GM19351 (cell line): ENCODE data around the gene HS6ST1.
"Not testable (repeated sequence)": the region's sequence is repeated elsewhere in the genome, so short reads cannot be mapped to it uniquely, and the experiment has no call there.

Source experiments
- ATAC-seq: cut with Tn5 transposase; IDR thresholded peaks from one replicate; pipeline ENCODE4 v1.9.1; 2021; ENCODE audit warnings: mild to moderate bottlenecking, moderate library complexity; ENCODE audit not compliant: unreplicated experiment

Gene HS6ST1

DNA sequence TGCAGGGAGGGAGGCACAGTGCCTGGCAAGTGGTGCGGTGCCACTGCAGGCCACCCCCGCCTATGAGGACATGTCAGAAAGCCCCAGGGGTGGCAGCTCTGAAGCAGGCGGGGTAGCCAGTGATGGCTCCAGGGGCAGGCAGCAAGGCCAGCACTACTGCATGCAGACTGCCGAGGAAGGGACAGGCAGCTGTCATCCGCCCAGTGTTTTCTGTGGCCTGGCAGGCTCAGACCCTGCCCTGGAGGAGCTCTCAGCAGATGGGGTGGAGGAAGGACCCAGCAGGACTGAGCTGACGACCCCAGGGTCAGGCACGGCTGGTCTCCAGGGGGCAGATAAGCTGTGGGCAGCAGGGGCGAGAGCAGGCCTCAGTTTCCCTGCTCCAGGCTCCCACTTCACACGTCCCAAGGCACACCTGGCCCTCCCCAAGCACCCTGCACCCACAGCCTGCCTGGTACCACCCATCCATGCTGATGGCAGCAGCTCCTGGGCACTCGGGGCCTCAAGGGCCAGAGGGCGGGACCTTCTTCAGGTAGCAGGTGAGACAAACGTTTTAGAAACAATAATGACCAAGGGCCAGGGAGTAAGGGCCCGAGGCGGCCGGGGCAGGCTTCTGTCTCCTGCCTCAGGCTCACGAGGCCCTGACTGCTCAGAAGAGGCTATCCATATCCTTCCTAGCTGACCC, 48.5 kb downstream of the HS6ST1 start:
- no peak for ATAC-seq

DNA sequence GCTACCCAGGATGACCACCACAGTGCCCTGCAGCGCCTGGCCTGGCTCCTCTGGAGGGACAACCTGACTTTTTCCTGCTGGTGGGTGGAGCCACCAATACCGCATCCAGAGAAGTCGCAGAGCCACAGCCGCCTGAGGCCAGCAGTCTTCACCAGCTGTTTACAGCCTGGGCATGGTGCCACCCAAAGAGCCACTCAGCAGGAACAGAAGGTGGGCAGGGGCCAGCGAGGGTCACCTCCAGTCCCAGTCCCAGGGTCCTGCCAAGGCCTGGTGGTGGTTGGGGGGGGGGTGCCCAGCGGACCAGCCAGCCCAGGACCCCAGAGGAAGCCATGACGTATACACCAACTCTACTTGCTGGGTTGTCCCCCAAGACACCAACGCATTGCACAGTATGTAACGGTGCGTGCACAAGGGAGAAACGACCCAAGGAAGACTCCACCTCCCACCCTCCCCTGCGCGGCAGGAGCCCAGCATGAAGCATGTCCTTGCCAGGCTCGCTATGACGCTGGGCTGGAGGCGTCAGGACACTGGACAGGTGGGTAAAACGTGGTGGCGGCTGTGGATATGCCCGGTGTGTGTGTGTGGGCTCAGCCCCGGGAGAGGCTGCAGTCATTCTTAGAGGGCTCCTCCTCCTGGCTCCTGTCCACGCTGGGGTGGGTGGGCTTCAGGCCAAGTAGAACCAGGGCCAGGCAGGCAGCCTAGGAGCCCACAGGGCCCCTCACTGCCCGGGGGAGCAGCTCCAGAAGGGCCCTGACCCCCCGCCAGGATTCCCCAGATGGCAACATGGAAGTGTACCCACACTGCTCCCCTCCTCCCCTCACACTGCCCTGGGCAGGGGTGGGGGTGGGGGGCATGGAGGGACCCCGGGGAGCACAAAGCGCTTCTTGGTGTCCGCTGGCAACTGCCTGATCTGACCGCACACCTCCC, 49.3 kb downstream of the HS6ST1 start:
- no peak for ATAC-seq

DNA sequence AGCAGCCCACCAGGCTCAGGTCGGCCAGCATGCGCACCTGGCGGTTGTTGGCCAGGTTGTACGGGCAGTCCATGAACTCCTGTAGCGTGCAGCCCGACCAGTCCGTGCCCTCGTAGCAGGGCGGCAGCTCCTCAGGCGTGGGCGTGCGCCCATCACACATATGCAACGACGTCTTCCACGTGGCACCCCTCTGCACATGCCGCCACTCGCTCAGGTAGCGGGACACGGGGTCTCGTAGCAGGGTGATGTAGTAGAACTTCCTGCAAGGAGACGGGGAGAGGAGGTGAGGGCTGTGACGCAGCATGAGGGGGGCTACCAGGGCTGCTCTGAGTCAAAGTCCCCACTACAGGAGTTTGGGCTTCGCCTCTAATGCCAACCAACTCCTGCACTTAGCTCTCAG, 50.1 kb downstream of the HS6ST1 start:
- ATAC-seq: not testable (repeated sequence)

DNA sequence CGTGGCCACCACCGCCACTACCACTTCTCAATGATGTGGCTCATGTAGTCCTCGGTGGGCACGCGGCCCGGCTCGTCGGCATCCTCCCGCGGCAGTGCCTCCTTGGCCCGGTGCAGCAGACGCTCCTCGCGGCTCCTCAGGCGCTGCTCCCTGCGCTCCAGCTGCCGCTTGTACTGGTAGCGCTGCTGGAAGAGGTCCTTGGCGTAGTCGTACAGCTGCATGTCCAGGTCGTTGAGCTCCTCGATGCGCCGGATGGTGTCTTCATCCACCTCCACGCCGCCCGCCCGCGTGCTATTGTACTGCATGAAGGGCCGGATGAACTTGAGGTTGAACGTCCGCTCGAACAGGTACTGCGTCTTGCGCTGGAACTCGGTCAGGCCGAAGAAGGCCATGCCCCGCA, 50.5 kb downstream of the HS6ST1 start:
- not testable (repeated sequence) for ATAC-seq

DNA sequence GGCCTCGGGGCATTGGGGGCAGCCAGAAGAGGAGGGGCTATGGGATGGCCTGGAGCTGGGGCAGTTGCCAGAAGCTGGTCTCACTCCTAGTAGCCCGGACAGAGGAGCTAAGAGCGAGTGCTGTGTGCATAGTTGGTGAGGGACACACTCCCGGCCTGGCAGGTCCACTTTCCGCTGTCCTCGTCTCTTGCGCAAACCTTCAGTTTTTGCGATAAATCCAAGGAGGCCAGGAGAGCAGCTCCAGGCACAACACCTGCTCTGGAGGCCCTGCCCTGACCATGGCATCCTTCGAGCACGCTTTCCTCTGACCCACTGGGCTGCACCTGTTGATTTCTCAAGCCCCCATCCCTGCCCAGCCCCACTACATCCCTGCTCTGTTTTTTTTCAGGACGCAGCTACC, 51.0 kb downstream of the HS6ST1 start:
- not testable (repeated sequence) for ATAC-seq

DNA sequence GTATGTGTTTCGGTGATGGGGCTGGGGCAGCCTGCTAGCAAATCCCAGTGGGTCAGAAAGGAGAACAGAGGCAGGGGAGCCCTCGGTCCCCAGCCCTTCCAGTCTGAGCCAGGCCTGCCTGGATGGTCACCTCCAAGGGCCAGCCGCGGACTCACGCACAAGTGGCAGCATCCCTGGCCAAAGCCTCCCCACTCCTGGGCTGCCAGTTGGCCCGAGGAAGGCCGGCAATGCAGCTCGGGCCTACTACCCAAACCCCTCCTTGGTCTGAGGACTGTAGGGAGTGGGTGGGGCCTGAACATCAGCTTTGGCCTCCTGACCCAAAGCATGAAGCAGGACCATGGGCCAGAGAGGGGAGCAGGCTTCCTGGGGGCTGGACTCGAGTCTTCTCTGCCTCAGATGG, 51.5 kb downstream of the HS6ST1 start:
- ATAC-seq: not testable (repeated sequence)

DNA sequence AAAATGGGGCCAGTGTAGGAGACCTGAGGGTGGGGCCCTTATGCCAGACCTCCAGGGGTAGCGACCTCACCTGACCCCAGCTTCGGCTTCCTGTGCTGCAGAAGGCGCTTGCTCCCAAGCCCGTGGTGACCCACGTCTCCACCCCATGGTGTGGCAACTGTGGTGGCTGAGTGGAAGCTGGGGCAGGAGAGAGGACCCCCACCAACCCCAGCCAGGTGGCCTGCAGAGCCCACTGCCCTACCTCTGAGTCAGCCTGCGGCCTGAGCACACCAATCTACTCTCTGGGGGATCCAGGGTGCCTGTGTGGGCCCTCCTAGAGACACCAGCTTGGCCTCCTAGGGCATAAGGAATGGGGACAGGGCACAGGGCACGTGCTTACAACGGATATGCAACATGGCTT, 52.2 kb downstream of the HS6ST1 start:
- not testable (repeated sequence) for ATAC-seq

DNA sequence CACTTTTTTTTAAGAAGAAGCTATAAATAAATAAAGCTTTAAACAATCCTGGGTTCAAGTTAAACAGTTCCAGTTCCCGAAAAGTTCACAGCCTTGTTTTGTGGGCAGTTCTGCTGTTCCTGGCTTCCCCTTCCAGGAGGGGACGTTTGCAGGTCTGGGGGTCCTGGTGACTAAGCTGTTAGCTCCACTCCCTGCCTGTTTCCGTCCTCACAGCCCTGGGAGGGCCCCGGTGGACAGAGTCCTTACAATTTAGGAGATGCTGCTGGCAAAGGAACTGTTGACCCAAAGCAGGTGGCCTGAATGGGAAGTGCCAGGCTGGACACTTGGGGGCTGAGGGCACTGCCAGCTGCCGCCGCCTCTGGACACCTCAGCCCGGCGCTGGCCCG, 53.1 kb downstream of the HS6ST1 start:
- not testable (repeated sequence) for ATAC-seq

DNA sequence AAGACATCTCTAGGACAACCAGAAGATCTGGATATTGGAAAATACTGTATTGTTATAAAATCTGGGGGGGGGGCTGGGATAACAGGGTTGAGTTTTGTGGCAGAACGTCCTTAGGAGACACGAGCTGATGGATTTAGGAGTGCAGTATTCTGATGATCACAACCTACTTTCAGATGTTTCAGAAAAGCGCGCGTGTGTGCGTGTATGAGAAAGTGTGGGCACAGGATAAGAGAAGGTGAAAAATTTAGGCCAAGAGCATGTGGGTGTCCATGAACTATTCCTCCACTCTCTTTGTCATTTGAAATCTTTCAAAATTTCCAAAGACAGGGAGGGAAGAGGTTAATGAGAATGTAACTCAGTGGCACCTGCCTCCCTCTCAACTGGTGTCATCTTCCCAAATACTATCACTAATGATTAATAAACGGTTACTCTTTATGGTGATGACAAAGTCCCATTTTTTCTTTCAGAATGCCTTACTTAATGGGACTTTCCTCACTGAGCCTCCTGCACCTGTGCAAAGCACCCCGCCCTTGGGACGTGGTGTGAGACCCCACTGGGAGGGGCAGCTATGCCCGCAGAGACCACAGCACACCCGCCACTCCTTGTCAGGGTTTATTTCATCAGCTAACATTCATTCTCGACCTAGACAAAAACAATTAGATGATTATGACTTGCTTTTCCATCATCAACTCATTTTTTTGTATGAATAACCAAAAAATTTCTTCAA, 53.6 kb downstream of the HS6ST1 start:
- ATAC-seq: no peak

DNA sequence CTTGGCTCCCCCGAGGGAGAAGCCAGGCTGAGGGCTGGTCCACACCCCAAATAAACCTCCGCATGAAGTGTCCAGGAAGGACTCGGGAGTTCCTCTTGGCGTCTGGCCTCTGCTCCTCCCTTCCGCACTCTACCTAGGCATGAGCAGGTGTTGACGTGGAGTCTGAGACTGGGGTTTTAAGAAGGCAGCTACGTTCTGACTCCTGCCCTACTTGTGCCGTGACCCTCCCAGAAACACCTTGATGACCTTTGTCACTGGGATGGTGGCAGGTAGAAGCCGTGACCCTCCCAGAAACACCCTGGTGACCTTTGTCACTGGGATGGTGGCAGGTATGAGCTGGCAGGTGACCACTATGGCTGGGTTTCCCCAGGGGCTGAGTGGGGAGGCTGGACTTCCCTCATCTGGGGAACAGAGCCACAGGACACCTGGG, 54.8 kb downstream of the HS6ST1 start:
- ATAC-seq: no peak

DNA sequence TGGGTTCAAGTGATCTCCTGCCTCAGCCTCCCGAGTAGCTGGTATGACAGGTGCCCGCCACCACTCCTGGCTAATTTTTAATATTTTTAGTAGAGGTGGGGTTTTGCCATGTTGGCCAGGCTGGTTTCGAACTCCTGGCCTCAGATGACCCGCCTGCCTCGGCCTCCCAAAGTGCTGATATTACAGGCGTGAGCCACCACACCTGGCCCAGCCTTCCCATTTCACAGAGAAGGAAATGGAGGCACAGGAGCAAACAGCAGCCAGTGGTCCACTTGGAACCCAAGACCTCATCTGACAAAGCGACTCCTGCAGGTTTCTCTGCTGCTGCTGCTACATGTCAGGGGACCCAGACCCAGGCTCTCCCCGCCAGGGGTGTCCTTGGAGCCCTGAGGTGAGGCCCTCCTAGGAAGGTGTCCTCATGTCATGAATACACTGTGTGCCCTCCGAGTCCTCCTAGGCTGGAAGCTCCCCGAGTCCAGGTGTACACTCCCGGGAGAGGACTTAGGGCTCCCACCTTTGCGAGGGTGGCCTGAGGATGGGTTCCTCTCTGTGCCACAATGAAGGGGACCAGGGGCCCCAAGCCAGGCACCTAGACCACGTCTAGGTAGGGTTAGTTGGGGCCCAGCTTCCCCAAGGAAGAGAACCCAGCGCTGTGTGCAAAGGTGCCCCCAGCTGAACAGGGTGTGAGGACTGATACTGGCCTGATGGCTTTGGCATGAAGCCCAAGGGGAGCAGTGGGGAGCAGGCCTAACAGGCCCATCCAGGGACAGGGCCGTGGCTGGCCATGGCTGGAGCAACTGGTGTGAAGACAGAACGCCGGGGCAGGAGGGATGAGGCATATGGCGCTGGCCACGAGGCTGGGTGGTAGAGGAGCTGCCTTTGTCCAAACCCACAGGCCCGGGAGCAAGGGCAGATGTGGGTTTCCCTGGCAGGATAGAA, 56.1 kb downstream of the HS6ST1 start:
- ATAC-seq: no peak

DNA sequence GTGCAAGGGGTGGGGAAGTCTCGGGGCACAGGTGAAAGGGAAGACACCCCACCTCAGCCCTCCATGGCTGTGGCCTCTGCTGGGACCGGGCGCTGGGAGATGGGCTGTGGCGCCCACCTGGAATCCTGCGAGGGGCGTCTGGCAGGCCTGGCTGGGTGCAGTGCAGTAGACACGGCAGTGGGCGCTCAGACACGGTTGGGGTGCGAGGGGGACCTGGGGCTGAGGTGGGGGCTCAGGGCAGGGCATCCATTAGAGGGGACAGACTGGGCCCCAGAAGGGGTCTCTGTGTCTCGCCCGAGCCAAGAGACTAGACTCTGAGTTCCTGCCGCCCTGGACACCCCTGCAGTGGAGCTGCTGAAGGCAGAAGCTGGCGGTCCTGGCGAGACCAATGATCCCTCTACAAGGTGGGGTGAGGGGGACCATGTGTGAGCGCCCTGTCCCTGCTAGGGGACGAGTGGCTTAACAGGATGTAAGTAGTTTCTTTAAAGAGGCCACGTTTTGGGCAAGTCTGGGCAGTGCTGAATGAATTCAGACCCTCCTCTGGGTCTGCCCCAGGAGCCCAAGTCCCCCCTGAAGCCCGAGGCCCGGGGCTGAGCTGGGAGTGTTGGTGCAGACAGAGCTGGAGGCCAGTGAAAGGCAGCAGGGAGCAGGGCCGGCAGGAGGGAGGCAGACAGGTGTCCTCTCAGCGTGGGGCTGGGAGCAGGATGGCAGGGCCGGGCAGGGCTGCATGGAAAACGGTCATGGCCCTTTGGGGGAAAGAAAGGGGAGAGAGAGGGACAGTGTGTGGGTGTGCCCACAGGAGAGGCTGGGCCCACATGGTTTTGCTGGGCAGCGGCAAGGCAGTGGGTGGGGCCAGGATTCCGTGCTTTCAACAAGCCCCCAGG, 57.2 kb downstream of the HS6ST1 start:
- no peak for ATAC-seq

DNA sequence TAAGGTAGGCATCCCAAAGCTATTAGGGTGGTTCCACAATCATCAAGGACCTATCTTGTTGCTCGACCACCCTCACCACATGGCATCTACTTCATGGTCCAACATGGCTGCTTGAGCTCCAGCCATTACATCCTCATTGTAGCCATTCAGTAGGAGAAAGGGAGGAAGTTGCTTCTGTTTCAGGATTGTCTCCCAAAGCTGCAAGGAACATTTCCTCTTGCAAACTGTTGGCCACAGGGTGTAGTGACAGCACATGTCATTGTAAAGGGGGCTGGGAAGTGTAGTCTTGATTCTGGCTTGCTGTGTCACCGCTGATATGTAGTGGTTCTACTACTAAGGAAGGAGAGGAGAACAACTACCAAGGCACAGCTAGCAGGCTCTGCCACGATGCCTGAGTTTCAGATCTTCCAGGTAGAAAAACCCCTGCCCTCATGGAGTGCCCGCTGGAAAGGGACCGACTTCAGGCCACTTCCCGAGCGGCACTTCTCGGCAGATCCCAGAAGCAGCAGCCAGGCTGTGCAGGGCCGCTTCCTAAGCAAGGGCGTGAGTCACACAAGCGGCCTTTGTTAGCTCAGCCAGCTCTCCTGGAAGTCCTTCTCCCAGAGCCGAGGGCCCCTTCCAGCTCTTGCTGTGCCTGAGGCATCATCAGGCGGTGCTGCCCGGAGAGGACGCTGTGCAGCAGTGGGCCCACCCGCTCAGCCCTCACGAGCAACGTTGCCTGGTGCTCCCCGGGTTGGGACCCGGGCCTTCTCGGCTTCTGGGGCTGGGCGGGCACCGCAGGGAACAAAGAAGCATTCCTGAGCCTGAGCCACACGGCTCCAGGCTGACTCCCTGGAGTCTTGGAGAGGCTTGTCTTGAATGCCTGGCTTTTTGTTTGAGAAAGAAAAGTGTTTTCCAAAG, 58.2 kb downstream of the HS6ST1 start:
- ATAC-seq: no peak

DNA sequence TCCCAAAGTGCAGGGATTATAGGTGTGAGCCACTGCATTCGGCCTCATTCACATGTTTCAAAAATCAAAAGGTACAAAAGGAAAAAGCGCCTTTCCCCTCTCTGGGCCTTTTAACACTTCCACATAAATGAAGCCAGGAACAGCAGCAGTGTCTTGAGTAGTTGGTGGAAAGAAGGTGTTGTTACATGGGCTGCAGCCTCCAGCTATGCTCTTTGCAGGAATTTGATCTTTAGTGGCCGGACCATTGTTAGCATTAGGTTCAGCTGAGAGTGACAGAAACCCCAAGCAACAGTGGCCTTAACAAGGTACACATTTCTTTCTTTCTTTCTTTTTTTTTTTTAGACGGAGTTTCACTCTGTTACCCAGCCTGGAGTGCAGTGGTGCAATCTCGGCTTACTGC, 59.1 kb downstream of the HS6ST1 start:
- no peak for ATAC-seq

DNA sequence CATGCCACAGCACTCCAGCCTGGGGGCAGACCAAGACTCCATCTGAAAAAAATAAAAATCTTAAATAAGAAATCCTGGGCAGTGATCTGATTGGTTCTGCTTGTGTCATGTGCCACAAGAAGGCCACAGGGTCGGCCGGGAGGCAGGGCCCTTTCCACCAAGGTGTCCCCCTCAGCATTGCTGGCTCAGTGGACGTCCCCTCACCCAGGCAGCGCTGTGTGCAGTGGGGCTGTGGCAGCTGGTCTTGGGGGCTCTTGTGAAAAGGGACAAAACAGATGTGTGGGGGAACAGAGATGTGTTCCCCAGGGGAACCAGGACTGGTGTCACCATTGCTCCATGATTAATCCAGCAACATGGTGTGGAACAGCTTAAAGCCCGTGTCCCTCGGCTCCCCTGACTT, 60.5 kb downstream of the HS6ST1 start:
- ATAC-seq: no peak

DNA sequence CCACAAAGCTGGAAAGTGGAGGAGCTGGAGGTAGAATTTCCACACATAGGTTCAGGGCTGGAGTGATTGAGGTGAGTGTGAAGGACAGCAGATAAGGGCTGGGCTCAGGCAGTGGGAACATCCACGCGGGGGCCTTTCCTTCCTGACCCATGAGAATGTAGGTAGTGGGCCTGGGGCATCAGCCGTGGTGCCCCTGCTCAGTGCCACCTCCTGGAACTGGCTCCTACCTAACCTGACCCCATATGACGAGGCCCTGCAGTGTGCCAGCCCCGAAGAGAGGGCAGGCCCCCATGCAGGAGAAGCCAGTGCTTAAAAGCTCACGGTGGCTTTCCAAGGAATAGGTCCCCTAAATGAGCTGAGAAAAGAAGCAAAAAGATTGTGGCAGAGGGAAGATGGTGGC, 66.2 kb downstream of the HS6ST1 start:
- no peak for ATAC-seq

DNA sequence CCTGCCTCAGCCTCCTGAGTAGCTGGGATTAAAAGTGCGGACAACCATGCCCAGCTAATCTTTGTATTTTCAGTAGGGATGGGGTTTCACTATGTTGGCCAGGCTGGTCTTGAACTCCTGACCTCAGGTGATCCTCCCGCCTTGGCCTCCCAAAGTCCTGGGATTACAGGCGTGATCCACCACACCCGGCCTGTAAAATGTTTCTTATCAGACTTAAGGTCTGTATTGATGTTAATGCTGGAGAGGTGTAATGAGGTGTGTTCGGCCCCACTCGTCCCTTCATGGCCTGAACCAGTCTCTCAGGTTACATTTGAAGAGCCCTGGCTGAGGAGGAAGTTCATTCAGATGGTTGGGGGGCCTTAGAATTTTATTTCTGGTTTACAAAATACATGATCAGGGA, 66.6 kb downstream of the HS6ST1 start:
- not testable (repeated sequence) for ATAC-seq

DNA sequence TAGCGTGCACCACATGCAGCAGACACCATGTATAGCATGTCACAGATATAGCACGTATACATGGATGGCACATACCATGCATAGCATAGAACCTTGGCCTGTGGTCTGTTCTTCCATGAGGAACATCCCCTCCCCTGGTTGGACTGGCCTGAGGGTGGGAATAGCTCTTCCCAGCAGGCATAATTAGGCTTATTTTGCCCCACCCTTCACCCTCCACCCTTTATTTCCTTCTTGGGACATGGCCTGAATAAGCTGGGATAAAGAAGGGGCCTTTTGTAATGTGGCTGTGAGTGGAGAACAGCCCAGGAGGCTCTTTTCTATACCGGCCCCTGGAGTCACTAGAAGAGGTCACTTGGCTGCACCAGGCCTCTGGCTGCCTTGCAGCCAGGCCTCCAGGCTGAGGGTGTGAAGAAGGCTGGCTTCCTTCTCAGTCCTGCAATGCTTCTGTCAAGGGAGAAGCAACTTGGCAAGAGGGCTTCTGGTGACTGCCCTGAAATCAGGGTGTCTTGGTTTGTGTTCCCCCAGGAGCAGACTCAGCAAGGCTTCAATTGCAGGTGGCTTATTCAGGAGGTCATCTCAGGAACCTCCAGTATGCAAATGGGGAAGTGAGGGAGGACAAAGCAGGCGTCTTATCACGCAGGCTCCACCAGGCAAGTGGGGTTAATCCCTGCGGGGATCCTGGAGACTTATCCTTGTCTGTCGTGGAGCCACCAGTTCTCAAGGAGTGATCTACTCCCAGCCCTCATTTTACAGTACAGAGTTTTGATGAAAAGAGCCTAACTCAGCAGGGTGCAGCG, 68.2 kb downstream of the HS6ST1 start:
- no peak for ATAC-seq
